Measurements from ENCODE around the gene CFAP53.
A peak's percentile ranks its signal among the peaks of the same experiment; 100 is the strongest.
"Not testable (repeated sequence)": the region's sequence is repeated elsewhere in the genome, so short reads cannot be mapped to it uniquely, and the experiment has no call there.

Gene CFAP53

GRCh38 chr18:50311650-50312049 lies 45.4 kb upstream of the CFAP53 start:
- in situ Hi-C loops (cut with MboI; ENCODE audit: low sequenced_read_pairs, unreplicated experiment): no loop called here
- DNase-seq (ENCODE audit: low spot score): no peak
- TF ChIP-seq, protein P1, sequence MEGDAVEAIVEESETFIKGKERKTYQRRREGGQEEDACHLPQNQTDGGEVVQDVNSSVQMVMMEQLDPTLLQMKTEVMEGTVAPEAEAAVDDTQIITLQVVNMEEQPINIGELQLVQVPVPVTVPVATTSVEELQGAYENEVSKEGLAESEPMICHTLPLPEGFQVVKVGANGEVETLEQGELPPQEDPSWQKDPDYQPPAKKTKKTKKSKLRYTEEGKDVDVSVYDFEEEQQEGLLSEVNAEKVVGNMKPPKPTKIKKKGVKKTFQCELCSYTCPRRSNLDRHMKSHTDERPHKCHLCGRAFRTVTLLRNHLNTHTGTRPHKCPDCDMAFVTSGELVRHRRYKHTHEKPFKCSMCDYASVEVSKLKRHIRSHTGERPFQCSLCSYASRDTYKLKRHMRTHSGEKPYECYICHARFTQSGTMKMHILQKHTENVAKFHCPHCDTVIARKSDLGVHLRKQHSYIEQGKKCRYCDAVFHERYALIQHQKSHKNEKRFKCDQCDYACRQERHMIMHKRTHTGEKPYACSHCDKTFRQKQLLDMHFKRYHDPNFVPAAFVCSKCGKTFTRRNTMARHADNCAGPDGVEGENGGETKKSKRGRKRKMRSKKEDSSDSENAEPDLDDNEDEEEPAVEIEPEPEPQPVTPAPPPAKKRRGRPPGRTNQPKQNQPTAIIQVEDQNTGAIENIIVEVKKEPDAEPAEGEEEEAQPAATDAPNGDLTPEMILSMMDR (IDR thresholded peaks at IDR 0.05; ENCODE audit: borderline replicate concordance, control extremely low read depth, extremely low read depth, insufficient read depth, missing control alignments): no peak

DNA sequence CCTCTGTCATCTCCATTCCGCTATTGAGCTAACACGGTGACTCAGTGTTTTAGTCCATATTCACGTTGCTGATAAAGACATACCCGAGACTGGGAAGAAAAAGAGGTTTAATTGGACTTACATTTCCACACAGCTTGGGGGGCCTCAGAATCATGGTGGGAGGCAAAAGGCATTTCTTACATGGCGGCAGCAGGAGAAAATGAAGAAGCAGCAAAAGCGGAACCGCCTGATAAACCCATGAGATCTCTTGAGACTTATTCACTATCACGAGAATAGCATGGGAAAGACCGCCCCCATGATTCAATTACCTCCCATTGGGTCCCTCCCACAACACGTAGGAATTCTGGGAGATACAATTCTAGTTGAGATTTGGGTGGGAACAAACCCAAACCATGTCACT lies 43.8 kb upstream of the CFAP53 start:
- TF ChIP-seq, protein P1 (IDR thresholded peaks at IDR 0.05; ENCODE audit: borderline replicate concordance, control extremely low read depth, extremely low read depth, insufficient read depth, missing control alignments): no peak
- in situ Hi-C loops (cut with MboI; ENCODE audit: low sequenced_read_pairs, unreplicated experiment): no loop called here
- no peak for DNase-seq (ENCODE audit: low spot score)

DNA sequence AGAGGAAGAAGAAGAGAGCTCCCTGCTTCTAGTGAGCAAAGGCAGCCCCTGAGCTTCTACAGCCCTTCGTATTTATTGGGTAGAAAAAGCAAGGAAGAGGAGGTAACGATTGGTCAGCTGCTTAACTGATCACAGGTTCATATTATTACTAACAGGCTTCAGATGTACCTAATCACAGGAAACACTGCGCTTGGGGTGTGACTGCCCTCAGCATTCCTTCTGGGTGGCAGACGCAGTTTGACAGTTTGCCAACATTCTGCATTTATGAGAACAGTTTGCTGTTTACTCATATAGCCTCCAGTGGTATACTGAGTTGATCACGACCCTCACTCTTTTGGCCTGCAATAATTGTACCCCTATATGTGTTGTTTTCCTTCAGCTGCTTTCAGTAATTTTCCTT lies 42.6 kb upstream of the CFAP53 start:
- DNase-seq (ENCODE audit: low spot score); in situ Hi-C loops (cut with MboI; ENCODE audit: low sequenced_read_pairs, unreplicated experiment): not testable (repeated sequence)

DNA sequence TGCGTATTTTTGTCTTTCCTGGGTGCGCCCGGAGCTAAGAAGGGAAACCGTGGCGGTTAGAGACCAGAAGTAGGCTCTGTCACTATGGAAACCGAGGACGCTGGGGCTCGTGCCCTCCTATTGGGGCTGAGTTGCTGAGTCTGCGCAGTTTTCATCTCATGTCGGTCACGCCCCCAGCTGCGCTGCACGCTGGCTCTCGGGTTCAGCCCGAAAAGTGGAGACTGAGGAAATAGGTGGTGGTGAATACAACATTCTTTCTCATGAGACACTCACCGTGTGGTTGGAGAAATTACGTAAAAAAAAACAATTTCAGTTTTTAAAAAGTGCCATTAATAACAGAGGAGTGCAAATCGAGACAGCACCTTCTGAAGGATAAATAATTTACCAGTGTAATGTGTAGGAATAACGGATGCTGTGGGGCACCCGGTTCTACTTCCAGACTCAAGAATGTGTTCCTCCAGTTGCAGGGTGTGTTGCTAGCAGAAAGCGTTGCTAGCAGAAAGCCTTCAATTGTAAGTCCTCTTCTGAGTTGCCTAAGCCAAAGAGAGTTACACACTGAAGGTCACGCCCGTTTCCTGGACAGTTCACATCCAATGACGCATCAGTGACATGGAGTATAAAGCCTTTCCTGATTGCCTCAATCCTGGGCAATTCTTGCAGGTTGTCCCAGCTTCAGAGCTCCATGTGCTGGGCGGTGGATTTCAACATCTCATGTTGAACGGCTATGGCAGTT lies 41.6 kb upstream of the CFAP53 start:
- peak; percentile 89 for DNase-seq (ENCODE audit: low spot score)
- TF ChIP-seq, protein P1 (IDR thresholded peaks at IDR 0.05; ENCODE audit: borderline replicate concordance, control extremely low read depth, extremely low read depth, insufficient read depth, missing control alignments): no peak
- in situ Hi-C loops (cut with MboI; ENCODE audit: low sequenced_read_pairs, unreplicated experiment): no loop called here

GRCh38 chr18:50307400-50307737 lies 41.1 kb upstream of the CFAP53 start:
- in situ Hi-C loops (cut with MboI; ENCODE audit: low sequenced_read_pairs, unreplicated experiment): no loop called here
- DNase-seq (ENCODE audit: low spot score): no peak
- TF ChIP-seq, protein P1 (IDR thresholded peaks at IDR 0.05; ENCODE audit: borderline replicate concordance, control extremely low read depth, extremely low read depth, insufficient read depth, missing control alignments): no peak

- no peak for DNase-seq (ENCODE audit: low spot score)
- in situ Hi-C loops (cut with MboI; ENCODE audit: low sequenced_read_pairs, unreplicated experiment): no loop called here
- TF ChIP-seq, protein P1 (IDR thresholded peaks at IDR 0.05; ENCODE audit: borderline replicate concordance, control extremely low read depth, extremely low read depth, insufficient read depth, missing control alignments): no peak
Measured at GRCh38 chr18:50306944-50307343, 40.6 kb upstream of the CFAP53 start.

- no peak for DNase-seq (ENCODE audit: low spot score)
- in situ Hi-C loops (cut with MboI; ENCODE audit: low sequenced_read_pairs, unreplicated experiment): no loop called here
- TF ChIP-seq, protein P1 (IDR thresholded peaks at IDR 0.05; ENCODE audit: borderline replicate concordance, control extremely low read depth, extremely low read depth, insufficient read depth, missing control alignments): no peak
Measured at GRCh38 chr18:50301074-50301473, 34.8 kb upstream of the CFAP53 start.

Measured in GM13976 (cell line).